HG03342 (cell line): Measurements from ENCODE around the gene AMBP.
"Not testable (repeated sequence)": the region's sequence is repeated elsewhere in the genome, so short reads cannot be mapped to it uniquely, and the experiment has no call there.

ENCODE experiments used
- ATAC-seq: cut with Tn5 transposase; IDR thresholded peaks from one replicate; pipeline ENCODE4 v1.9.1; 2021; ENCODE audit warnings: mild to moderate bottlenecking, moderate library complexity; ENCODE audit not compliant: unreplicated experiment

Gene AMBP

DNA sequence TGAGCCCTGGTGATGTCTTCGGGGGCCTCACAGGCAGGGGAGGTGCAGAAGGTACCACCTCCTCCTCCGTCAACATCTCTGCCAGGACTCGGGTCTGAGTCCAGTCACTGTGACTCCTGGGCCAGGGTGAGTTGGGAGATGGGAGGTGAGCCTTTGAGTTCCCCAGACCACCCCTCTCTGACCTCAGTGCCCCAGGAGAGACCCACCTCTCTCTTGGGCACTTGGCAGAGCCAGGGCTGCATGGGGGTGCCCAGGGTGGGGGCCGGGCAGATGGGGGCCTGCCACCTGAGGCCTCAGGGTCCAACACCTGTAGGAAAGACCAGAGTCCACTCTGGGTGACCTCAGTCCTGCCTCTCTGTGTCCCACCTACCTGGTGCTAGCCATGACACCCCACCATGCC is 14.2 kb upstream of the AMBP start:
- no peak for ATAC-seq

DNA sequence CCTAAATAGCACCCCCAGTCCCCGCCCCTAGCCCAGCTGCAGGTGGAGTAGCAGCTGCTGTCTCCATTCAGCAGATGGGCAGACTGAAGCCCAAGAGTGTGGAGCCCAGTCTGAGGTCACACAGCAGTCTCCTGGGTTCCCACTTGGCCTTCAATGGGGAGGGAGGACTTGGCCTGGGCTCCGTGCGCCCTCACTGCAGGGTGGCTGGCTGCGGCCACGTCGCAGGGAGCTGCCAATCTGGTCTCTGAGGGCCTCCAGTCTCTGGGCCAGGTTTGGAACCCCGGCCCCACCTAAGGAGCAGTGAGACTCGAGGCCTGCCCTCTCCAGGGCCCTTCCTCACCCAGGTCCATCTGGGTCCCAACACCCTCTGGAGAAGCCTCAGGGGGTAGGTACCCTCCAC is 13.6 kb upstream of the AMBP start:
- no peak for ATAC-seq

DNA sequence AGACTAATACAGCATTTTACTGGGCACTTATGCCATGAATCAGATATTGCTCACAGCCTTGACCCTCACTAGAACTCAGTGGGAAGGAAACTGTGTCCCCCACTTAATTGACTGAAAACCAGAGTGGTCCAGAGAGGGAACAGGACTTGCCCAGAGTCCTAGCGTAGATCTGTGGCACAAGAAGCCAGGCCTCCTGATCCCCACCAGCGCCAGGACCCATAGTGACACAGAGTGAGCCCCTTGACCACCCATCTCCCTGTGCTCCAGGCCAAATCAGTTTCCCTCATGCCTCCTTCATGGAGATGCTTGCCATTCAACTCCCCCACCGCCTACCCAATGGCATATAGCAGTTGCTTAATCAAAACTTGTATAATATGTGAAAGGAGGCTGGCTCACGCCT is 12.7 kb upstream of the AMBP start:
- ATAC-seq, result no peak

DNA sequence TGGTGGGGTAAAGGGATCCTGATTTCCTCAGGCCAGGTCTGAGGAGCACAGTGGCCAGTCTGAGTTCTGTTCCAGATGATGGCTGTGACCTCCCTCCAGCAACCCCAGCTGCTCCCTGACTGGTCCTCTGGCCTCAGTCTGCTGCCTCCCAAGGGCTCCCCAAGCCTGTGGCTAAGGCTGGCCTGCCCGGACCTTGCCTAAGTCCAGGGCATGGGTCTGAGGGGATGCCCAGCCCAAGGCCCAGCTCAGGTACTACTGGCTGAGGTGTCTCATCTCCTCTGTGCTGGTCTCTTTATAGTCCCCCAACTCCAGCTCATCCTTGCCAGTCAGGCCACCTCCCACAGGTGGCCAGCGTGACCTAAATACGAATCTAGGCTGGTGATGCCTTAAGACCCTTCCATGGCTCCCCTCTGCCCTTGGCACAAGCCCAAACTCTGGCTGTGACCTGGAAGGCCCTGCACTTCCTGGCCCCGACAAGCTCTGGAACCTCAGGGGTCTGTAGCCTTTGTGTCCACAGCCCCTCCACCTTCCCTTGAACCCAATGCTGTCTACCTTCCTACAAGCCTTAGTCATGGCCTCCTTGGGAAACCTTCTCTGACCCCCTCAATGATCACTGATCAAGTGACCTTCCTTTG is 11.2 kb upstream of the AMBP start:
- ATAC-seq, result no peak

DNA sequence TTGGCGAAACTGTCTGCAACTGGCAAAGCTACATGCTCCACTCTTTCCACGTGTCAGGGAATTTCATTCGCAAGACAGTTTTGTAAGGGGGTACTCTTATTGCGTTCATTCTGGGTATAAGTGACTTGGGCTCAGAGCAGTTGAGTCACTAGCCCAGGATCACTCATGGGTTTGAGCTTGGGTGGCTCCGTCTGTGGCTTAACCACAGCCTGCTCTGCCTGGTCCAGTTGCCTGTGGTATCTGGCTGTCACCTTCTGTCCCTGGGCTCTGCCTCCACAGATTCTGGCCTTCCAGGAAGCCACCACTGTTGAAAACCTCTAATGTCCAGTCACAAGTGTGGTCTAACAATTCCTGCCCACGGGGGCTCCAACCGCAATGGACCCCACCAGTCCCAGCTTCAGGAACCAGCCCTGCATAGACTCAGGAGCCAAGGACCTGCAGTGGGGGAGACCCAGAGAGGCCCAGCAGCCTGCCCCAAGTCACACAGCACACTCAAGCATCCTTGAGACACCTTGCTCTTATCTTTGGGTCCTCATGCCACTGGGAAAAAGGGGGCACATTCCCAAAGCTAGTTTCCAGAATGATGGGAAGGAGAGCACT is 10.6 kb upstream of the AMBP start:
- no peak for ATAC-seq

DNA sequence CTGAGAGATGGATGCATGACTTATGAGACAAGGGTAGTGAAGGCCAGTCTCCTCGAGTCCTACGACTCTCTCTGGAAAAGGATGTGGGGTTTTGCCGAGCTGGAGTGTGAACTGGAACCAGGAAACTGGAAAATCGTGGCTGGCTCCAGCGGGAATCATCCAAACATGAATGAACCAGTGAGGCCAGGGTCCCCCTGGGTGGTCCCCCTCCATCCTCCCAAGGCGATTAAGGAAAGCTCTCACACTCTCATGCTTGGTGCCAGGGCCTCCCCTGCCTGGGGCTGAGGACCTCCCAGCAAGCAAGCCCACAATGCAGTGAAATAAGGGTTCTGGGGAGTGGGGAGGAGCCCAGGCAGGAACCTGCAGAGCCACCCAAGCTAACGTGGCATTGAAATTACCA is 9.6 kb upstream of the AMBP start:
- ATAC-seq, result no peak

DNA sequence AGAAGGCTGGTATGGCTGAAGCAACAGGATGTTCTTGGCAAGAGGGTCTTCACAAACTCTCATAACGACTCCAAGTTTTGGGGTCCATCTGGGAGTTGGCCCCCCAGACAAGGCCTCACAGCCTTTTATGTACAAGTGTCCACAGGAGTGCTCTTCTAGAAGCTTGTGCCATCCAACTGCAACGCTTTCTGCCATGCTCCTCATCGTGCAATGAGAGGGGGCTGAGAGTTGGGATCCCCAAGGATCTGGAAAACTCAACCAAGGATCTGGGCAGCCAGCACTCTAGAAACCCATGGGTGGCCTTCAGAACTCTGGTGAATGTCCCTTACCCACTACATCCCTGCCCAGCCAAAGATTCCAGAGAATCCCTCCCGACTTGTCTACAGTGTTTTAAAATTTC is 8.5 kb upstream of the AMBP start:
- ATAC-seq, result no peak

DNA sequence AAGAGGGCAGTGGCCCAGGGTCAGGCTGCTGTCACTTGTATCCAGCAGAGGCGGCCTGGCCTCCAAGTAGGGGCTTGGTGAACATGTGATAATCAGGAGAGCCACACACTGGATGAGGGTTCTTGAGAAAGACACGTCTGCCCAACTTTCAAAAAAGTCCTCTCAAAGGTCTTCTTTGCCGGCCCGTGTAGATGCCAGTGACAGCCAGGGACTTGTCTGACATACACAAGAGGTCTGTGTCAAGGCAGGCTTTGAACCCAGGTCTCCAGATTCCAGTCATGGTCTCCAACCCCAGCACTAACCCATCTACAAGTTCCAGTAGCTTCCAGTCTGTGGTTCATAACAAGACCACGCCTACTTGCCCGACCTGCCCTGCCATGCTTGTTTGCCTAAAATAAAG is 7.9 kb upstream of the AMBP start:
- ATAC-seq, result no peak

DNA sequence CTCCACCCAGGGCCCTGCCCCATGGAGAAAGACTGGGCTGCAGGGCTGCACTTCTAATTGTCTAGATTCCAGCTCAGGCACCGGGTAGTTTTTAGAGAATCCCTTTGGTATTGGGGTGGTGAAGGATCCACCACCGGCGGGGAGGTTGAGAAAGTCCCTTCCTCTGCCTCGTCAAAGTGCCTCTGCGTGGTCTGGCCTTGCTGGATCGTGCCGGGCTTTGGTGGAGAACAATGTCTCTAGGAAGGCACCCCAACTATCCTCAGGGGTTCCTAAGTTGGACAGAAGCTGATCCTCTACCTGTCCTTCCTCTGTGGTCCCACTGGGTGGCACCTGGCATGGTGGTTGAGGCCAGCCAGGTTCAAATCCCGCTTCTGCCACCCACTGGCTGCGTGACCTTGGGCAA is 7.3 kb upstream of the AMBP start:
- ATAC-seq, result no peak

DNA sequence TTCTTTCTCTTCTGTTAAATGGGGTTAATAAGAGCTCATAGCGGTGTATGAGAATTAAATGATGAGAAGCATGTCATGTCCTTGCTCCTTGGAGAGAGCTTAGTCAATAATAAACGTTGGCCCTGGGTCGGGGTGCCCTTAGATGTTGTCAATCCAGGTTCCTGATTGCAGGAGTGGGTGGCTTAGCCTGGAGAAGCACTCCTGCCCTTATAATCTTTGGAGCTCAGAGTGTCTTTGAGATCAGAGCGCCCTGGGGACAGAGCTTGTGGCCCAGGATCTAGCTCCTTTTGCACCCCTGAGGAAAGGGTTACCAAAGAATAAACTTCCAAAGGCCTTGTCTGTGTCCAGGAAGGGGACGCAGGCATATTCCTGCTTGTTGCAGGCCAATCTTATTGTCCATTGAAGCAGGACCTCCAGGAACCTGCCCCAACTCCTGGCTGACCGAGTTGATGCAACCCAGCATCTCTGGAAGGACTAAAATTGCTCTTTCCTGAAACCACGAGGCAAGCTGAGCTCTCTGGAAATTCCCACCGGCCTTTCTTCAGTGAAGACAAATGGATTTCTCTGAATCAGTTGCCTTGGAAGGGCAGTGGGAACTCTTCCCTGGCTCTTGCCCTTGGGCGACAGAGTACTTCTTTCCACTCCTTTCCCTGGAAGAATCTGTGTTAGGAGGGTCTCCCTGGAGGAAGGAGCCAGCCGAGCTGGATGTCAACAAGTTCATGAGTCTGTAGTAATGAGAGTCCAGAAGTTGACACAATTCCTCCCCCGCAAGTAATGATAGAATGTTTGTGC is 6.4 kb upstream of the AMBP start:
- no peak for ATAC-seq

DNA sequence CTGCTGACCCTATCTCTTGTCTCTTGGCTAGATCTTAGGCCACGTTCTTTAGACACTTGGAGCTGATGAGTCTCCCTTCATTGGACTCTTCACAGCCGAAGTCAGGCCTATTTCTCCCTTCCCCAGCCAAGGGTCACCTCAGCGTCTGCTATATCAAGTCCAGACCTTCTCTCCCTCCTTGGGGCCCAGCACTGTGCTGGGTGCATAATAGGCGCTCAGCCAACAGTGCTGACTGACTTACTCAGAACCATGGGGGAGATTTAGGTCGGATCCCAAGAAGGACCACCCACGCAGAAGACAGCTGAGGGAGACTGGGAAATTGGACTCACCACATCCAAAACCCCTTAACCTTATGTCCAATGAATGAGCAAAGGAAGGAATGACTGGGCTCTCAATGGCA is 5.6 kb upstream of the AMBP start:
- ATAC-seq, result no peak

DNA sequence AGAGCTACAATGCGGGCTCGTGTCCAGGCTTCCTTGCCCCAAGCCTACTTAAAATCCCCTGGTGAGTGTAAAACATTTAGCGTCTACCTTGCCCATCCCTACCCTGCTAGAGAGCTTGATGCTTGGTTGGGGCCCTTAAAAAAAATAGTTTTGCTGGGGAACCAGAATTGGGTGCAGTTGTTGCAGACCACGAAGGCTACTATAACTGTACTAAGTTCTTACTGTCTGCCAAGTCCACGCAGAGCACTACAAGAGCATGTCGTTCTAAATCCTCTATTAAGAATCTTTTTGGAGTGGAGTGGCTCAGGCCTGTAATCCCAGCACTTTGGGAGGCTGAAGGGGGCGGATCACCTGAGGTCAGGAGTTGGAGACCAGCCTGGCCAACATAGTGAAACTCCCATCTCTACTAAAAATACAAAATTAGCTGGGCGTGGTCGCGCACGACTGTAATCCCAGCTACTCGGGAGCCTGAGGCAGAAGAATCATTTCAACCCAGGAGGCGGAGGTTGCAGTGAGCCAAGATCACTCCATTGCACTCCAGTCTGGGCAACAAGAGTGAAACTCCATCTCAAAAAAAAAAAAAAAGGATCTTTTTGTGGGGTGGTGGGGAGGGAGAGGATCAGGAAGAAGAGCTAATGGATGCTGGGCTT is 4.8 kb upstream of the AMBP start:
- not testable (repeated sequence) for ATAC-seq

DNA sequence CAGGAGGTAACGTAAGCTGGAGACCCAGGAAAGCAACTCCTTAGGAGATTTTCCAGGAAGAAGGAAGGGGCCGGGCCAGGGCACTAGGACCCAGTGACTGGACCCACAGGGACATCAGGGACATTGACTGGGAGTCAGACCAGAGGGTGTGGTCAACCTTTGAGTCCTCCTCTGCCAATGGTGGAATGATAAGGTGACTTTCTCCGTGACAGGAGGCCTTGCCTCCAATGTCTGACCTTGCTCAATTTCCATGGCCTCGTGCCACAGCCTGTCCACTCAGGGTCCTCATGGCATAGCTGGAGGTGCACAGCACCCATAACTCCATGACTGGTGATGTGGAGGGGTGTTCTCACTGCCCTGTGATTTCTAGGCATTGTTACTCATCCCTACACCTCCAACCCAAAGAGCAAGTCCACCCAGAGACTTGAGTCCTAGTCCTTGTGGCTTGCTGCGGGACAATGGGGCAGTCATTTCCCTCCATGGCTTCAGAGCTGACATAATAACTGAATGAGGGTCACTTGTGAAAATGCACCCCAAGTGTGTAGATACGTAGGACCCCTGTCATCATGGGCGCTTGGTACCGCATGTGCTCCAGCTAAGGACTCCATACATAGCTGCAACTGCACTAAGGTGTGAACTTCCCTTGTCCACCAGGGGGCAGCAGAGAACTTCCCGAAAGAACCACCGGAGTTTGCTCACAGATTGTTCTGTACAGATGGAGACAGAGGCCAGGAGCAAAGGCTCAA is 4.1 kb upstream of the AMBP start:
- ATAC-seq, result peak; percentile 78

DNA sequence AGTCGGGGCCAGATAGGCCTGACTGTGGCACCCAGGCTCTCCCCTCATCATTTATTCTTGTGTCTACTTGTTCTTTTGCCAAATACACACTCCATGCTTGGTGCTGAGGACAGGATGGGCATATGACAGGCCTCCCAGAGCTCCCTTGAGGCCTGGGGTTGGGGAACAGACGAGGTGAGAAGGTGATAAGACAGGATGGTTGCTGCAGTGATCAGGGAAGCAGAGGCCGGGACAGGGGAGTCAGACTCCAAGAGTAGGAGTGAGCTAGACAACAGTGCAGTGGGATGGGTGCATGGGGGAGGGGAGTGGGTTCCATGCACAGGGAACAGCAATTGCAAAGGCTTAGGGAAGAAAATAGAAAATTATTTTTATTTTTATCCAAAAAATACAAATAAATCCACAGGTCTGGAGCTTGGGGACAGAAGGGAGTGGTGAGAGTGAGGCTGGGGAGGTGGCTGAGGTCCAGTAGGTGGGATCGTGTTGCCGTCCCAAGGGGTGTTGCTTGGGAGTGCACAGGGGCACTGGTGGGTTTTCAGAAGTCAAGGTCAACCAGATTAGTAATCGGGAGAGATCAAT is 3.4 kb upstream of the AMBP start:
- ATAC-seq, result no peak

DNA sequence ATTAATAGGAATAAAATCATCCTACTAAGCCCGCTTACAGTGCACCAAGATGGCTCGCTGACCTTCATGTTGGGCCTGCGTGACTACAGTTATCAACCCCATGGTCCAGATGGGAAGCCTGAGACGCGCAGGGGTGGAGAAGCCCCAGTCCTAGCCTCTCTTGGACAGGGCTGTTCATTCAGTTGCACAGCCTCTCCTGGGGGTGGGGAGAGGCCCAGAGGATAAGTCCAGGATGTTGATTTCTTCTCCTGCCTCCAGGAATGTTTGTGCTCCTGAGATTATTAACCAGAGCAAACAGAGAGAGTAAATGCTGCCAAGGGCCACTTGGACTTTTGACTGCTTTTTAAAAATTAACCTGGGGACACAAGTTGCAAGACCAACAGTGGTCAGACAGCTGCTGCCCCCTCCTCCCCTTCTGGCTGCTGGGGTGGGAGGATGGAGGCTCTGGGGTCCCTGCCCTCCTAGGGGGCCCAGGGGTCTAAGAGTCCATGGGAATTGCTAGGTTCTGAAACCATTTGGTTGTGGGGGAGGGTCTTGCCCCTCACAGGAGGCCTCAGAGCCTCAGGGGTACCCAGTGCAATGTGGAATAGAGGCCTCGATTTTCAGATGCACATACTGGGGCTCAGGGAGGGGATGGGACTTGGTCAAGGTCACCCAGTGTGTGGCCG is 2.8 kb upstream of the AMBP start:
- ATAC-seq, result no peak

DNA sequence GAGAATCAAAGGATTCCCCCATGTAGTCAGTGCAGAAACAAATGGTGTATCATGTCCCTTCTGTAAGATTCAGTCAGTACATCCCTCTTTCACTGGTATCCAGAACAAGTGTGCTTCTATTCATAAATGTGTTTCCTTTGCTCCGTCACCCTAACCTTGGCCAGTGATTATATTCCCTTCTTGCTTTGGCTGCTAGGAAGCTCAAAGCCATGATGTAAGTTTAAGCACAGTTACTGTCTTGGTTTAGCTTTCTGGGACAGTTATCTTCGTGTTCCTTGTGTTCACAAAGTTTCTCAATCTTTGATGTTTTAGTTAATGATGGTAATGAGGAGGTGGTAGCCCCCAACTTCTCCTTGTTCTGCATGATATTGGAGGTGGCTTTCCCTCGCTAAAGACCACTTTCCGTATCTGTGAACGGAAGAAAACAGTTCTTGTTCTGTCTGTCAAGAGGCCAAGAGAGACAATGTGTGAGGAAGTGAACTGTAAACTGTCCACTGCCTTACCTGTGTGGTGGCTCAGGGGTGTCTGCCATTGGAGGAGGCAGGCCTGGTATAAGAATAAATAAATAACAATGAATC is 2.2 kb upstream of the AMBP start:
- no peak for ATAC-seq

DNA sequence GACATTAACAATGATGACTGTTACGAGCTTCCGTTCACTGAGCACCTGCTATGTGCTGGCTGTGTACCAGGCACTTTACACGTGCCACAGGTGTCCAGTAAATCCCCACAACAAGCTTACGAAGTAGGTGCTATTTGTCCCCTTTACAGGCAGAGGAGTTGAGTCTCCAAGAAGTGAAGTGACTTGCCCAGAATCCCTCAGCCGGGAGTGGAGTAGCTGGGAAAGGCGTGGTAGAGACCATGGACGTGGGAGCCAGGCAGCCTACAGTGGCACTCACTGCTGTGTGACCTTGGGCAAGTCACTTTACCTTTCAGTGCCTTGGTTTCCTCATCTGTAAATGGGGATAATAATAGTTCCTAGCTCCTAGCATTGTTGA is 669 bp upstream of the AMBP start:
- no peak for ATAC-seq

DNA sequence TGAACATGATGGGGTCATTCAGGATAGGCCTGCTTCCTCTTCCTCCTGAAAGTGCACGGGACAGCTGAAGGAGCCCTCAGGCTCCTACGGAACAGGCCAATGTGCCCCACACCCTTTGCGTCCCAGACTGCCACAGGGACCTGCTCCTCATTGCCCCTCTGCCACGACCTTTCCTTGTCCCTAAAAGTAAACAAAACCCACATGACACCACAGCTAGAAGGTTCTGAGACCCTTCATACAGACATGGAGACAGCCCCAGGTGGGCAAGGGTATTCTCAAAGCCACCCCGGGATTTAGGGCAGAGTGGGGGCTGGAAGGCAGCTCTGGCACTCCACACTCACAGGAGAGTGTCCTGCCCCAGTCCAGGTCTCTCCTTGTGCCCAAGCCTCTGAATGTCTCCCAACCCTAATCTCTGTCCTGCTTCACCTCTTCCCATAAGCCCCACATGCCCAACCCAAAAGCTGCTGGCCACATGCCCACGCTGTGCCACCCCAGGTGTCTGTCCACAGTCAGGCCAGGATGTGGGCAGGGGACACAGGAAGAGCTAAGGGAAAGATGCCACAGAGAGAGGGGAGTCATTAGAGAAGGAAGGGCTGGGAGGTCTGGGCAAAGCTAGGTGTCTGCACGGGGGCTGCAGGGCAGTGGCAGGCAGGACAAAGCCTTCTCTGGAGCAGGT is 800 bp downstream of the AMBP start:
- ATAC-seq, result no peak
